Stomach (tissue), 9 donors: ENCODE data around the gene ZNF594. TPM values are rescaled to one million over a fixed set of nuclear protein-coding genes. Genes with fewer than 3 reads are reported as not detected.

ENCODE experiments used
- DNase-seq, 2 donors: peaks; one replicate each; pipeline versions ENCODE4 v3.0.0 to v3.0.0-alpha.2; 2013 to 2019
- H3K27ac ChIP-seq, 5 donors: fragments of 200-600 bp in 4 of 5; sonication (generic) in 4 of 5; one replicate each; pipeline ENCODE4 v1.5.1; 2013 to 2019; ENCODE audit warnings: mild to moderate bottlenecking in 1 of 5, moderate library complexity in 1 of 5
- H3K27me3 ChIP-seq, 3 donors: fragments of 200-600 bp; sonication (generic); one replicate each; pipeline ENCODE4 v1.5.1; 2017 to 2019; ENCODE audit warnings: mixed run types in 1 of 3
- H3K36me3 ChIP-seq, 4 donors: fragments of 200-600 bp; sonication (generic); 1 replicate in 3 of 4; 2 replicates in 1 of 4; pipeline ENCODE4 v1.5.1; 2016 to 2019
- H3K4me1 ChIP-seq, 4 donors: fragments of 200-600 bp; sonication (generic); one replicate each; pipeline ENCODE4 v1.5.1; 2016 to 2019
- H3K4me3 ChIP-seq, 4 donors: fragments of 200-600 bp; sonication (generic) in 3 of 4; one replicate each; pipeline ENCODE4 v1.5.1; 2016 to 2019; ENCODE audit warnings: mild to moderate bottlenecking in 1 of 4
- H3K9me3 ChIP-seq, 4 donors: fragments of 200-600 bp; sonication (generic); one replicate each; pipeline ENCODE4 v1.5.1; 2016 to 2019
- CTCF ChIP-seq, 7 experiments: fragments of 450-650 bp in 4 of 7; fragments of 200-600 bp in 3 of 7; sonication (generic) in 3 of 7; IDR thresholded peaks; one replicate each; pipeline ENCODE4 v1.5.1; 2016 to 2019; ENCODE audit warnings: antibody characterized with exemption in 7 of 7, control low read depth in 2 of 7, mild to moderate bottlenecking in 1 of 7
- EP300 ChIP-seq: sonication (generic); formaldehyde crosslinking; IDR thresholded peaks from one replicate; pipeline ENCODE4 v1.6.1; 2017; ENCODE audit warnings: antibody characterized with exemption
- POLR2A ChIP-seq, 4 donors: fragments of 450-650 bp; IDR thresholded peaks; one replicate each; pipeline ENCODE4 v1.6.1; 2016; ENCODE audit warnings: antibody characterized with exemption in 4 of 4, control low read depth in 2 of 4, mild to moderate bottlenecking in 1 of 4, moderate library complexity in 1 of 4
- POLR2AphosphoS5 ChIP-seq, 3 donors: sonication (generic); formaldehyde crosslinking; IDR thresholded peaks; one replicate each; pipeline ENCODE4 v1.6.1; 2016; ENCODE audit warnings: antibody characterized with exemption in 3 of 3
- WGBS, 5 donors: extraction: QIAGEN DNeasy Blood & Tissue Kit in 3 of 5; methylation state at CpG; one replicate each; pipeline versions ENCODE4 v1.1.5 to v1.1.7; 2013 to 2018; 5-methylcytosine and 5-hydroxymethylcytosine counted together
- intact Hi-C: fragments of 100-400 bp; cut with DNase I; formaldehyde crosslinking; loops from one replicate; pipeline ENCODE4 v1.15.1; 2023; ENCODE audit warnings: low total_unique reads
- polyA plus RNA-seq, 3 donors: library from polyadenylated mRNA; stranded (reverse); fragments of 200-250 nt; gene quantifications; one replicate each; pipeline ENCODE4 v1.2.3, GENCODE V29; 2013
- total RNA-seq, 5 donors: library from RNA; depleted of rRNA; stranded (reverse); fragments of >200 nt; gene quantifications; one replicate each; pipeline versions ENCODE4 v1.1.0 to v1.2.3, GENCODE V29; 2014 to 2016
- donor health status: healthy with polysubstance abuse.
- donor health status: Bipolar disorder and iron deficiency.
- donor health status: healthy.

The ZNF594 gene
- total and polyA plus RNA-seq, 8 donors = 0.56 to 73.5 (median 7.0) TPM; not detected in 1

DNA sequence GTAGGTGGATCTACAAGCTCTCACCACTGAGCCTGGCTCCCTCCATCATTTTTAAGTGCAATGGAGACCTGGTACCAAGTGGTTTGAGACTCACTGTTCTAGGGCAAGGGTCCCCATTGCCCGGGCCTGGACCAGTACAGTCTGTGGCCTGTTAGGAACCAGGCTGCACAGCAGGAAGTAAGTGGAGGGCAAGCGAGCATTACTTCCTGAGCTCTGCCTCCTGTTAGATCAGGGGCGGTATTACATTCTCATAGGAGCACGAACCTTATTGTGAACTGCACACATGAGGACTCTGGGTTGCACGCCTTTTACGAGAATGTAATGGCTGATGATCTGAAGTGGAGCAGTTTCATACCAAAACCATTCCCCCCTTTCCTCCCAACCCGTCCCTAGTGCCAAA lies 6.8 kb upstream of the ZNF594 start:
- no peak for DNase-seq
- intact Hi-C loops = loop anchor here (10.0 kb wide), 1 partner anchor 84 kb away; the partner anchor contains the start of genes USP6 and ZNF232
- H3K27me3 ChIP-seq = no peaks in the 10 kb centered on the region

GRCh38 chr17:5194346-5194745 lies 2.7 kb upstream of the ZNF594 start:
- no peak for DNase-seq
- no peak for TF ChIP-seq CTCF (IDR thresholded peaks at IDR 0.05)
- TF ChIP-seq POLR2AphosphoS5 (IDR thresholded peaks at IDR 0.05) = no peak
- no peak for TF ChIP-seq POLR2A (IDR thresholded peaks at IDR 0.05)
- TF ChIP-seq EP300 = no peak
- H3K27ac ChIP-seq = no peak overlapping the region
- peaks cover 0 to 12% (median 8%) of the 10 kb centered on the region in 4 donors for H3K9me3 ChIP-seq
- 86 to 95% (median 89%) methylated on average over 2 of the region's 2 CpGs for WGBS, 5 donors
- peaks cover 6 to 24% (median 21%) of the 10 kb centered on the region in 4 donors for H3K4me1 ChIP-seq
- no peaks in the 10 kb centered on the region for H3K27me3 ChIP-seq
- peaks cover 4 to 12% (median 6%) of the 10 kb centered on the region in 4 donors for H3K36me3 ChIP-seq
- H3K4me3 ChIP-seq = no peak overlapping the region
- intact Hi-C loops = loop anchor here (10.0 kb wide), 1 partner anchor 80 kb away; the partner anchor contains the start of genes USP6 and ZNF232

More for the DNA sequence above, 6.8 kb upstream of the ZNF594 start:
- TF ChIP-seq CTCF (IDR thresholded peaks at IDR 0.05) (no peak), POLR2A (IDR thresholded peaks at IDR 0.05) (no peak), EP300 (no peak), POLR2AphosphoS5 (IDR thresholded peaks at IDR 0.05) (no peak)
- WGBS, 5 donors = 89 to 94% (median 91%) methylated on average over 7 of the region's 7 CpGs
- Histone ChIP-seq H3K36me3 (no peaks in the 10 kb centered on the region), H3K4me3 (no peak overlapping the region), H3K9me3 (no peaks in the 10 kb centered on the region), H3K4me1 (no peaks in the 10 kb centered on the region), H3K27ac (no peak overlapping the region)

- no peak for TF ChIP-seq CTCF (IDR thresholded peaks at IDR 0.05)
- TF ChIP-seq POLR2A (IDR thresholded peaks at IDR 0.05) = no peak
- TF ChIP-seq POLR2AphosphoS5 (IDR thresholded peaks at IDR 0.05) = no peak
- TF ChIP-seq EP300 = no peak
- Histone ChIP-seq H3K4me3 (no peak overlapping the region), H3K27me3 (no peaks in the 10 kb centered on the region), H3K36me3 (peaks cover 0 to 58% (median 30%) of the 10 kb centered on the region in 4 donors), H3K27ac (no peak overlapping the region), H3K9me3 (peaks cover 76 to 100% (median 93%) of the 10 kb centered on the region in 4 donors), H3K4me1 (no peaks in the 10 kb centered on the region)
- DNase-seq = no peak
- WGBS, 5 donors = 81 to 99% (median 92%) methylated on average over 2 of the region's 2 CpGs
- intact Hi-C loops = no loop called here
Observed at GRCh38 chr17:5184288-5184687, 7.4 kb downstream of the ZNF594 start.

- Histone ChIP-seq H3K4me3 (no peak overlapping the region), H3K27ac (no peak overlapping the region), H3K27me3 (no peaks in the 10 kb centered on the region), H3K36me3 (peaks cover 0 to 63% (median 29%) of the 10 kb centered on the region in 4 donors), H3K9me3 (peaks cover 82 to 100% (median 96%) of the 10 kb centered on the region in 4 donors), H3K4me1 (no peaks in the 10 kb centered on the region)
- intact Hi-C loops = no loop called here
- DNase-seq = no peak
- TF ChIP-seq POLR2A (IDR thresholded peaks at IDR 0.05) (no peak), POLR2AphosphoS5 (IDR thresholded peaks at IDR 0.05) (no peak), CTCF (IDR thresholded peaks at IDR 0.05) (no peak), EP300 (no peak)
Observed at GRCh38 chr17:5183410-5183793, 8.3 kb downstream of the ZNF594 start.
